ENCODE measurements around the gene LAMB3. TPM values are rescaled to one million over a fixed set of nuclear protein-coding genes. Genes with fewer than 3 reads are reported as not detected.

LAMB3 gene
- total RNA-seq, 2 donors from 2014 or later = 43.7 to 92.8 TPM

- no peak overlapping the region for H3K27ac ChIP-seq
- WGBS = 62% methylated on average over 1 of the region's 1 CpG
- no peaks in the 10 kb centered on the region for H3K4me1 ChIP-seq (replicated peaks)
- no peak overlapping the region for H3K4me3 ChIP-seq
- TF ChIP-seq POLR2AphosphoS5 (IDR thresholded peaks at IDR 0.05) = no peak
- TF ChIP-seq CTCF (IDR thresholded peaks at IDR 0.05) = no peak
- DNase-seq (ENCODE audit: low spot score) = no peak
- no peaks in the 10 kb centered on the region for H3K36me3 ChIP-seq
- no peaks in the 10 kb centered on the region for H3K27me3 ChIP-seq (replicated peaks; ENCODE audit: insufficient read depth)
- intact Hi-C loops (cut with DNase I) = loop anchor here (5.0 kb wide), 1 partner anchor 85 kb away; no protein-coding TSS in a partner anchor
- H3K9me3 ChIP-seq = no peaks in the 10 kb centered on the region
Measured at GRCh38 chr1:209607102-209607794, 45.0 kb downstream of the LAMB3 start.

GRCh38 chr1:209603877-209604276 is 48.3 kb downstream of the LAMB3 start:
- no peak overlapping the region for H3K27ac ChIP-seq
- H3K9me3 ChIP-seq = no peaks in the 10 kb centered on the region
- H3K4me1 ChIP-seq (replicated peaks) = no peaks in the 10 kb centered on the region
- TF ChIP-seq POLR2AphosphoS5 (IDR thresholded peaks at IDR 0.05) = no peak
- no peak for TF ChIP-seq POLR2A (IDR thresholded peaks at IDR 0.05)
- no peak for TF ChIP-seq CTCF (IDR thresholded peaks at IDR 0.05)
- no peaks in the 10 kb centered on the region for H3K36me3 ChIP-seq
- 80% methylated on average over 5 of the region's 5 CpGs for WGBS
- DNase-seq (ENCODE audit: low spot score) = no peak
- no peaks in the 10 kb centered on the region for H3K27me3 ChIP-seq (replicated peaks; ENCODE audit: insufficient read depth)
- H3K4me3 ChIP-seq = no peak overlapping the region
- intact Hi-C loops (cut with DNase I) = no loop called here

- 31% methylated on average over 6 of the region's 6 CpGs for WGBS
- peak; percentile 22 for DNase-seq (ENCODE audit: low spot score)
- intact Hi-C loops (cut with DNase I) = no loop called here
Measured at GRCh38 chr1:209601809-209602657, 50.2 kb downstream of the LAMB3 start.

GRCh38 chr1:209600541-209600940 is 51.7 kb downstream of the LAMB3 start:
- TF ChIP-seq POLR2A (IDR thresholded peaks at IDR 0.05) (no peak), CTCF (IDR thresholded peaks at IDR 0.05) (no peak), POLR2AphosphoS5 (IDR thresholded peaks at IDR 0.05) (no peak)
- Histone ChIP-seq H3K4me1 (replicated peaks) (no peaks in the 10 kb centered on the region), H3K27me3 (replicated peaks; ENCODE audit: insufficient read depth) (no peaks in the 10 kb centered on the region), H3K27ac (no peak overlapping the region), H3K36me3 (no peaks in the 10 kb centered on the region), H3K4me3 (no peak overlapping the region), H3K9me3 (no peaks in the 10 kb centered on the region)
- intact Hi-C loops (cut with DNase I) = no loop called here
- DNase-seq (ENCODE audit: low spot score) = no peak
- WGBS = 87% methylated on average over 1 of the region's 1 CpG

More at GRCh38 chr1:209601809-209602657, 50.2 kb downstream of the LAMB3 start:
- TF ChIP-seq CTCF (IDR thresholded peaks at IDR 0.05) = peak; percentile 24 to 75 (median 48)
- TF ChIP-seq POLR2AphosphoS5 (IDR thresholded peaks at IDR 0.05) = no peak
- no peak for TF ChIP-seq POLR2A (IDR thresholded peaks at IDR 0.05)
- H3K9me3 ChIP-seq = no peaks in the 10 kb centered on the region
- H3K27me3 ChIP-seq (replicated peaks; ENCODE audit: insufficient read depth) = no peaks in the 10 kb centered on the region
- no peaks in the 10 kb centered on the region for H3K36me3 ChIP-seq
- H3K27ac ChIP-seq = no peak overlapping the region
- H3K4me1 ChIP-seq (replicated peaks) = no peaks in the 10 kb centered on the region
- H3K4me3 ChIP-seq = no peak overlapping the region
